DMS79 (cell line): ENCODE measurements around the gene MEGF9.
"Not testable (repeated sequence)": the region's sequence is repeated elsewhere in the genome, so short reads cannot be mapped to it uniquely, and the experiment has no call there.

Experiments used
- DNase-seq: peaks from one replicate; lab custom pipeline; 2025; lab: John Stamatoyannopoulos, UW

MEGF9 gene

DNA sequence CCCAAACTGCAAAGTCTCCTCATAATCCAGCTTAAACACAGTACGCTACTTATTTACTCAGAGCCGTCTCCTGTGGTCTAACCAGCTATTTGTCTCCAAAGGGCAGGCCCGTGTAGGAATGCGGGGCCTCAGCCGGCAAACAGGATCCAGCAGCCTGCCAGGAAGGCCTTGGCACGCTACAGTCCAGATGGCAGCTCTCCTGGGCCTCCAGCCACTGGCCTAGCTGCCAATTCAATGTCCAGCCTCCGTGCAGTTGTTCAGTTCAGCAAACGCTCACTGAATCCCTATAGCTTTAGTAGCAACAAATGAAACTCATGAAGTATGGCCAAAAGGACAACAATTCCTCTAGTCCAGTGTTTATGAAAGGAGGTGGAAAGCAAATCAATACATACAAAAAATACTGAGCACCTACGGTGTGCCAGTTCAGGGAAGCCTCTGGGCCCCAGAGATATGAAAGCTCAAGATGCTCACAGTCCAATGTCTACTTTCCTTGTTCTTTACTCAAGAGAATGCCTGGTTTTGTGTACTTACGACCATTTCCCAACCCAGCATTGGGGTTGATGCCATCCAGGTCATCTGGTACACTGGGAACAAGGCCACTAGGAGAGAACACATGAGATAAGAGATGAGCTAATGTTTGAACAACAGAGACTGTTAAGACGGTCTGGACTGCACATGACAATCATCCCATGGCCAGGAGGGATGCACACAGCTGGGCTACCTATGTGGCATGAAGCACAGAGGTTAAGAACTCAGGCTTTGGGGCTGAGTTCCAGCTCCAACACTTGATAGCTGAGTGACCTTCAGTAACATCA is 142.6 kb downstream of the MEGF9 start:
- no peak for DNase-seq

DNA sequence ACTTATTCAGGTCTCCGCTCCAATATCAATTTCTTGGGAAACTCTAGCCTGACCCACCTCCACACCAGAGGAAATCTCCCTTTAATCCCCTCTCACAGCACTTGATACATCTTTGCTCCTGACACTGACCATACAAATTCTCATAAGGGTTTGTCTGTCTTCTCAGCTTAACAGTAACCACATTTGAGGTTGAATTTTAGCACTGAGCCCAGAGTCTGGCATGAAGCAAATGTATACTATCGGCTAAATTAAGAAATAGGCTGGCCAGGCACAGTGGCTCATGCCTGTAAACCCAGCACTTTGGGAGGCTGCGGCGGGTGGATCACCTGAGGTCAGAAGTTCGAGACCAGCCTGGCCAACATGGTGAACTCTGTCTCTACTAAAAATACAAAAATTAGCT is 144.0 kb downstream of the MEGF9 start:
- DNase-seq, result no peak

GRCh38 chr9:120569556-120569955 is 144.7 kb downstream of the MEGF9 start:
- DNase-seq, result no peak

GRCh38 chr9:120568816-120569215 is 145.5 kb downstream of the MEGF9 start:
- no peak for DNase-seq

DNA sequence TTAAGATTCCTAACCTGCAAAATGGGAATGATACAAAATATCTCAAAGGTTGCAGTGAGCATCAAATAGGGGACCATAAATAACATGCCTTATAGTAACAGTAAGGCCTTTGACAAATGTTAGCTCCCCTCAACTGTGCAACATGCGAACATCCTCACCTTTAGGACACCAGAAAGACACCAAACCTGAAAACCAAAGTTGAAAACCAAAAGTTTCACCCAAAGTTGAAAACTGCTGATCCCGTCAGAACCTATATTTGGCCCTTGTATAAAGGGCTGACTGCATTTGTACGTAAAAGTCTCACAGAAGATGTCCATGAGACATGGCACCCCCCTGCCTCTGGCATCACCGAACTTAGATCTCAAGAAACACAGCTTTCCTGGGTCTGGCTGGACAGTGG is 146.4 kb downstream of the MEGF9 start:
- DNase-seq, result no peak

DNA sequence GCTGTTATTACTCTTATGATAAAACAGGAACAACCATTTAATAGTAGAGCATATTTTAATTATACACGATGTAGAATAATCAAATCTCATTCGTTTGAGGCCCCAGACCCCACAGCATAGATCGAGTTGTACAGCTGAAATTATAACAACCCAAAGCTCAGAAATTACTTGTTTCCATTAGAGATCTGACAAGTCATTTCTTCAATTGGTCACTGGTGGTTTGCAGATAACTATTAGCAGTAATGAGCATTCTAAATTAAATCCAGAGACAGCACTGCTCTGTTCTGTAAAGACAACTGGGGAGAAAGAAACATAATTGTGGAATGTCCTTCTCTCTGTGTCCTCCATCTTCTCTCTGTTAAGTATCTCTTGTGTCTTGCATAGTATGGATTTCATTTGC is 147.2 kb downstream of the MEGF9 start:
- DNase-seq, result no peak

DNA sequence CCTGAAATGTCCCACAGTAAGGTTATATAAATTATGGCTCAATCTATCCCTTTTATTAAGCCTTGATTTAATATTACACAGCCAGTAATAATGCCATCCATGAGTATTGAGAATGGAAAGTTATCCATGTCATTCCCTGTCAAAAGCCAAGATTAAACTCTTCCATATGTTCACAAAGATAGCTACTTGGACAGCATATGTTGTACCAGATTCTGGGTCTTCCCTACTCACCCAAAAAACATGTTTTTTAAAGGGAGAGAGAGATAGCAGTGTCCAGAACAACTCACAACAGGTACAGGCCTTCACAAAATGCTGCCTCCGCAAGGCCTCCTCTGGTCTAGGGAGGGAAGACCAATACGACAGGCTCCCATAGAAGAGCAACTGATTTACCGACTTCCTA is 149.7 kb downstream of the MEGF9 start:
- no peak for DNase-seq

DNA sequence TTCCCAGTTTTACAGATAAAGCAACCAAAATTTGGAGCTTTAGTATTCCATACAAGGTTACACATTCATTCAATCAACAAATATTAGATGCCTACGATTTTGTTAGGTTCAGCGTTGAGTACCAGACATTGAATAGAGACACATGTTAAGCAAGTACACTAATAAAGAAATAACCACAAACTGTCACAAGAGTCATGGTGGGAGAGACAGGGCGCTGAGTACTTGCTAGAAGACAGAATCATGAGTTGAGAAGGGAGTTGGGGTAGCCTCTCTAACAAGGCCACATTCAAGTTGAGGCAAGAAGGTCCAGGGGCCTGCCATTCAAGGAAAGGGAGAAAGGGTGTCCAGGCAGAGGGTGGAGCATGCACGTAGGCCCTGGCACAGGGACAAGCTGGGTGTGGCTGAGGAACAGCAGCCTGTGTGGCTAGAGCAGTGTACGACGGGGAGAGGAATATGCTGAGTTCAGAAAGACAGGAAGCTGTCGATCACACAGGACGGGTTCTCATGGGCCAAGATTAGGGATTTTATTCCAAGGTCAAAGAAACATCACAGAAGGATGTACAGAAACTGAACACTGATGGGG is 151.3 kb downstream of the MEGF9 start:
- DNase-seq, result no peak

DNA sequence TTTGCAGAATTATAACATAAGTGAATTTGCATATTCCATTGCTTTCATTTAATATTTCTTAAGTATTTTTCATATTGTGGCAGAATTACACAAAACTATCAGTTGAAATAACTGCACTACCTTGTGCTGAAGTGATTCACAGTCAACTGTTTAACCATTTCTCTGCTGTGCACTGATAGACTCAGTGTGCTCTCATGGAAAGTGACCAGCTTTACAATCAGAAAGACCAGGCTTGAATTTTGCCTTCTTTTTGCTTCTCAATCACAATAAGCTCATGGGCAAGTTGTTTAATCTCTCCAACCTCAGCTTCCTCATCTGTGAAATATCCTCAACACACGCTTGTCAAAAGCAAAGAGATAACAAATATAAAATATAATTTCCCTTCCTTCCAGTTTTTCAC is 152.6 kb downstream of the MEGF9 start:
- no peak for DNase-seq

GRCh38 chr9:120559546-120559945 is 154.7 kb downstream of the MEGF9 start:
- no peak for DNase-seq

GRCh38 chr9:120558454-120558853 is 155.8 kb downstream of the MEGF9 start:
- DNase-seq, result no peak

GRCh38 chr9:120557205-120557604 is 157.1 kb downstream of the MEGF9 start:
- no peak for DNase-seq

GRCh38 chr9:120556775-120557174 is 157.5 kb downstream of the MEGF9 start:
- DNase-seq, result no peak

DNA sequence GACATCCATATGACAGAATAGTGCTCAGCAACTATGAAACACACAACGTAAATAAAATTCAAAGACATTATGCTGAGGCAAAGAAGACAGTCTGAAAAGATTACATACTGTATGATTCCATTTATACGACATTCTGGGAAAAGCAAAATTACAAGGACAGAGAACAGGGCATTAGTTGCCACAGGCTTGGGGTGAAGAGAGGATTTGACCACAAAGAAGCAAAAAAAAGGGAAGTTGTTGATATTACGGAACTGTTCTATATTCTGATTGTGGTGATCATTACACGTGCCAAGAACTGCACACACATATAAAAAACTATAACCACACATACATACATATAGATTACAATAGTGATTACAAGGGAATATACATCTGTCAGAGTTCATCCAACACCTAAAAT is 158.4 kb downstream of the MEGF9 start:
- DNase-seq, result no peak

DNA sequence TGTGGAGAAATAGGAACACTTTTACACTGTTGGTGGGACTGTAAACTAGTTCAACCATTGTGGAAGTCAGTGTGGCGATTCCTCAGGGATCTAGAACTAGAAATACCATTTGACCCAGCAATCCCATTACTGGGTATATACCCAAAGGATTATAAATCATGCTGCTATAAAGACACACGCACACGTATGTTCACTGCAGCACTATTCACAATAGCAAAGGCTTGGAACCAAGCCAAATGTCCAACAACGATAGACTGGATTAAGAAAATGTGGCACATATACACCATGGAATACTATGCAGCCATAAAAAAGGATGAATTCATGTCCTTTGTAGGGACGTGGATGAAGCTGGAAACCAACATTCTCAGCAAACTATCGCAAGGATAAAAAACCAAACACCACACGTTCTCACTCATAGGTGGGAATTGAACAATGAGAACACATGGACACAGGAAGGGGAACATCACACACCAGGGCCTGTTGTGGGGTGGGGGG is 162.0 kb downstream of the MEGF9 start:
- DNase-seq, result not testable (repeated sequence)
